OCI-LY7 (cell line): ENCODE measurements around the gene TRPM2. TPM values are rescaled to one million over a fixed set of nuclear protein-coding genes. Genes with fewer than 3 reads are reported as not detected.
"Not testable (repeated sequence)": the region's sequence is repeated elsewhere in the genome, so short reads cannot be mapped to it uniquely, and the experiment has no call there.

ENCODE experiments used
- BruUV-seq: library from RNA; stranded (reverse); fragments of 400-500 nt; replicated peaks from 2 replicates; lab custom pipeline; 2021; lab: Mats Ljungman, UMichigan
- CTCF ChIA-PET: fragments of 300-600 bp; sonication (Branson Sonifier 250); formaldehyde crosslinking; loops from one replicate; lab custom pipeline; 2022; ENCODE audit warnings: antibody characterized with exemption; ENCODE audit not compliant: unreplicated experiment; lab: Charles Lee
- POLR2A ChIA-PET: fragments of 300-600 bp; sonication (Branson Sonifier 250); formaldehyde crosslinking; loops from one replicate; lab custom pipeline; 2022; ENCODE audit warnings: antibody characterized with exemption; lab: Charles Lee
- DNase-seq: peaks from one replicate; pipeline ENCODE4 v3.0.0-alpha.2; 2015; ENCODE audit warnings: low spot score
- H2AFZ ChIP-seq: fragments of 200-600 bp; sonication (generic), shearing (Covaris generic); 2 replicates; pipeline ENCODE4 v1.6.1; 2014; ENCODE audit warnings: mild to moderate bottlenecking, antibody characterized with exemption, low read length, moderate library complexity
- H3K27ac ChIP-seq: fragments of 200-600 bp; sonication (generic); 2 replicates; pipeline ENCODE4 v1.5.1; 2014; ENCODE audit warnings: mixed run types, low read depth, mild to moderate bottlenecking, moderate library complexity, low read length, inconsistent platforms; ENCODE audit not compliant: poor library complexity, severe bottlenecking
- H3K36me3 ChIP-seq: fragments of 200-600 bp; sonication (generic); 2 replicates; pipeline ENCODE4 v1.6.1; 2014; ENCODE audit warnings: mild to moderate bottlenecking, antibody characterized with exemption, low read length, moderate library complexity, mixed read lengths; ENCODE audit not compliant: insufficient read depth
- H3K4me1 ChIP-seq: fragments of 200-600 bp; sonication (generic); 2 replicates; pipeline ENCODE4 v1.5.1; 2014; ENCODE audit warnings: mild to moderate bottlenecking, low read length; ENCODE audit not compliant: insufficient read depth, poor library complexity, severe bottlenecking
- H3K4me2 ChIP-seq: fragments of 200-600 bp; sonication (generic); 2 replicates; pipeline ENCODE4 v1.6.1; 2014; ENCODE audit warnings: mild to moderate bottlenecking, low read length
- H3K4me3 ChIP-seq: fragments of 200-600 bp; sonication (generic); 2 replicates; pipeline ENCODE4 v1.5.1; 2014; ENCODE audit warnings: mild to moderate bottlenecking, low read depth, low read length; ENCODE audit not compliant: poor library complexity, severe bottlenecking
- H3K79me2 ChIP-seq: fragments of 200-600 bp; sonication (generic); 2 replicates; pipeline ENCODE4 v1.6.1; 2016; ENCODE audit warnings: low read depth, mild to moderate bottlenecking, low read length, moderate library complexity, mixed read lengths; ENCODE audit not compliant: insufficient read depth
- H3K9me2 ChIP-seq: fragments of 200-600 bp; sonication (generic); 2 replicates; pipeline ENCODE4 v1.6.1; 2016; ENCODE audit warnings: mild to moderate bottlenecking, low read length, mixed read lengths; ENCODE audit not compliant: insufficient read depth
- H3K9me3 ChIP-seq: fragments of 200-600 bp; sonication (generic); 2 replicates; pipeline ENCODE4 v1.6.1; 2014; ENCODE audit warnings: mild to moderate bottlenecking, mixed run types, low read length, mixed read lengths
- H4K20me1 ChIP-seq: fragments of 200-600 bp; sonication (generic); 2 replicates; pipeline ENCODE4 v1.6.1; 2014; ENCODE audit warnings: mild to moderate bottlenecking, antibody characterized with exemption, low read length, moderate library complexity, mixed read lengths; ENCODE audit not compliant: insufficient read depth
- EZH2phosphoT487 ChIP-seq: fragments of 200-600 bp; sonication (generic); IDR thresholded peaks from 2 replicates; pipeline ENCODE4 v1.6.1; 2018; ENCODE audit warnings: low read depth, borderline replicate concordance, mild to moderate bottlenecking, mixed run types, antibody characterized with exemption, low read length, moderate library complexity, mixed read lengths
- intact Hi-C: fragments of 100-400 bp; cut with micrococcal nuclease; formaldehyde crosslinking; loops from one replicate; pipeline ENCODE4 v1.10.0; 2022; ENCODE audit not compliant: unreplicated experiment
- total RNA-seq, 2 experiments: library from RNA; depleted of rRNA in 1 of 2; stranded (reverse); fragments of >200 nt in 1 of 2; shearing (Covaris generic) in 1 of 2; gene quantifications; 2 replicates each; pipeline ENCODE4 v1.2.3, GENCODE V29; 2014 to 2022
- TF ChIP-seq, protein P1 (sequence below): fragments of 200-600 bp; sonication (generic); conservative IDR thresholded peaks from 2 replicates; pipeline ENCODE4 v1.5.1; 2014; ENCODE audit warnings: mild to moderate bottlenecking, antibody characterized with exemption, low read length, moderate library complexity, mixed read lengths

Gene TRPM2
- total RNA-seq, 2 experiments from 2014 or later = 1.8 to 7.1 TPM

- Histone ChIP-seq H2AFZ (no peak overlapping the region), H3K4me3 (peak overlapping the region; percentile 55), H3K9me3 (no peaks in the 10 kb centered on the region), H3K4me1 (peaks cover 14% of the 10 kb centered on the region), H3K9me2 (no peaks in the 10 kb centered on the region), H3K4me2 (peak overlapping the region; percentile 74), H3K36me3 (no peaks in the 10 kb centered on the region; the same call in 1 of the 2 replicates), H3K79me2 (no peaks in the 10 kb centered on the region), H4K20me1 (no peaks in the 10 kb centered on the region), H3K27ac (no peak overlapping the region)
- TF ChIP-seq, protein P1, sequence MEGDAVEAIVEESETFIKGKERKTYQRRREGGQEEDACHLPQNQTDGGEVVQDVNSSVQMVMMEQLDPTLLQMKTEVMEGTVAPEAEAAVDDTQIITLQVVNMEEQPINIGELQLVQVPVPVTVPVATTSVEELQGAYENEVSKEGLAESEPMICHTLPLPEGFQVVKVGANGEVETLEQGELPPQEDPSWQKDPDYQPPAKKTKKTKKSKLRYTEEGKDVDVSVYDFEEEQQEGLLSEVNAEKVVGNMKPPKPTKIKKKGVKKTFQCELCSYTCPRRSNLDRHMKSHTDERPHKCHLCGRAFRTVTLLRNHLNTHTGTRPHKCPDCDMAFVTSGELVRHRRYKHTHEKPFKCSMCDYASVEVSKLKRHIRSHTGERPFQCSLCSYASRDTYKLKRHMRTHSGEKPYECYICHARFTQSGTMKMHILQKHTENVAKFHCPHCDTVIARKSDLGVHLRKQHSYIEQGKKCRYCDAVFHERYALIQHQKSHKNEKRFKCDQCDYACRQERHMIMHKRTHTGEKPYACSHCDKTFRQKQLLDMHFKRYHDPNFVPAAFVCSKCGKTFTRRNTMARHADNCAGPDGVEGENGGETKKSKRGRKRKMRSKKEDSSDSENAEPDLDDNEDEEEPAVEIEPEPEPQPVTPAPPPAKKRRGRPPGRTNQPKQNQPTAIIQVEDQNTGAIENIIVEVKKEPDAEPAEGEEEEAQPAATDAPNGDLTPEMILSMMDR = 0 out of 2 replicates have a peak, but pooled peaks have one; percentile 24
- no peak for TF ChIP-seq EZH2phosphoT487
- BruUV-seq = no TSS peak
- POLR2A ChIA-PET = interaction anchor here (1.6 kb wide), 1 partner anchor 90 kb away, joined by 5 read pairs; no protein-coding TSS in a partner anchor
- CTCF ChIA-PET = interaction anchor here (0.6 kb wide), 1 partner anchor 15 kb away, joined by 3 read pairs; the partner anchor contains the start of gene TRPM2
- intact Hi-C loops = loop anchor here (5.0 kb wide), 1 partner anchor 1304 kb away; the partner anchor contains the start of gene PCBP3
- DNase-seq = peak; percentile 47
Measured at GRCh38 chr21:44337941-44338895, 15.2 kb upstream of the TRPM2 start.

DNA sequence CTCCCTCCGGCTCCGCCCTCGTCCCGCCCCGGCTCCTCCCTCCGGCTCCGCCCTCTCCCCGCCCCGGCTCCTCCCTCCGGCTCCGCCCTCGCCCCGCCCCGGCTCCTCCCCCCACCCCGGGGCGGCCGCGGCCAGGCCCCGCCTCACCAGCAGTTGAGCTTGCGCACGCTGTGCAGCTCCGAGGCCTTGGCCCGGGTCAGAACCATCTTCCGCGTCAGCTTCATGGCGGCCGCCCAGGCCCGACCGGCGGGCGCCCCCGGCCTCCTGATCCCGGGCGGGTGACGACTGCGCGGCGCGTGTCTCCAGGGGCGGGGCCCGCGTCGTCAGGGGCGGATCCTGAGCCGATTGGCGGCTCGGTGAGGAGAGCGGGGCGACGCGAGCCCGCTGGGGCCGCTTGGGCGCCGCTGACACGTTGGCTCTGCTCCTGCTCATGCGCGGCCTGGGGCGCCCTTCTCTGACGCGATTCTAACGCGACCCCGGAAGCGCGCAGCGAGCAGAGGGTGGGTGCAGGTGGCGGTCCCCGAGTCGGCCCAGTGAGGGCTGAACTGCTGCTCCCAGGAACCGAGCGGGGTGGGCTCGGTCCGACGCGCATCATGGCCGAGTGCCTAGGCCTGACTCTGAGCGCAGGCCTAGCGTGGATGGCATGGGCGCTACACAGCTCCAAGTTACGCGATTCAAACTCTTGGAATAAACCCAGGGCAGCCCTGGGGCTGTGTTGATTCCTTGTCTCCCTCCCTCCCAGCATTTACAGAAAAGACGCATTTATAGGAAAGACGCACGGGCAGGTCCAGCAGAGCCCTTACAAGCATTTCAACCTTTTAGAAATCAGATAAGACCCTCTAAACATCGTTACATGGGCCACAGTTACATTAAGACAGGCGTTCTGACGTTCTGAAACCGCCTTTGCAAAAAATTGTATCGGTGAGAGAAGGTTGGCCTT lies 14.2 kb upstream of the TRPM2 start, which contains the start of gene CFAP410:
Gene CFAP410 (minus strand): TSS at position 420 of the 940 bp plus-strand sequence. CDS start 196 bp downstream, at position 224.
- H2AFZ ChIP-seq = peak within 1 kb of the TSS; percentile 29; the same call in 1 of the 2 replicates
- peak within 1 kb of the TSS; percentile 77 for H3K4me3 ChIP-seq
- TF ChIP-seq EZH2phosphoT487 = no peak
- TF ChIP-seq, protein P1 = no peak
- no peaks in the 10 kb centered on the region for H4K20me1 ChIP-seq
- no peaks in the 10 kb centered on the region; the same call in 1 of the 2 replicates for H3K36me3 ChIP-seq
- intact Hi-C loops = loop anchor here (1.0 to 5.0 kb wide), 2 partner anchors 16 to 1303 kb away; partner anchors contain the start of gene PCBP3
- POLR2A ChIA-PET = interaction anchor here (0.6 to 1.6 kb wide), 4 partner anchors 15 to 566 kb away, joined by 3 to 5 read pairs (median 3); no protein-coding TSS in a partner anchor
- peaks cover 14% of the 10 kb centered on the region for H3K4me1 ChIP-seq
- DNase-seq = peak; percentile 97
- H3K9me2 ChIP-seq = no peaks in the 10 kb centered on the region
- H3K27ac ChIP-seq = peak within 1 kb of the TSS; percentile 90
- CTCF ChIA-PET = no interaction called here
- H3K9me3 ChIP-seq = no peaks in the 10 kb centered on the region
- H3K4me2 ChIP-seq = peak within 1 kb of the TSS; percentile 80
- H3K79me2 ChIP-seq = no peaks in the 10 kb centered on the region
- BruUV-seq = TSS peak; percentile 96

DNA sequence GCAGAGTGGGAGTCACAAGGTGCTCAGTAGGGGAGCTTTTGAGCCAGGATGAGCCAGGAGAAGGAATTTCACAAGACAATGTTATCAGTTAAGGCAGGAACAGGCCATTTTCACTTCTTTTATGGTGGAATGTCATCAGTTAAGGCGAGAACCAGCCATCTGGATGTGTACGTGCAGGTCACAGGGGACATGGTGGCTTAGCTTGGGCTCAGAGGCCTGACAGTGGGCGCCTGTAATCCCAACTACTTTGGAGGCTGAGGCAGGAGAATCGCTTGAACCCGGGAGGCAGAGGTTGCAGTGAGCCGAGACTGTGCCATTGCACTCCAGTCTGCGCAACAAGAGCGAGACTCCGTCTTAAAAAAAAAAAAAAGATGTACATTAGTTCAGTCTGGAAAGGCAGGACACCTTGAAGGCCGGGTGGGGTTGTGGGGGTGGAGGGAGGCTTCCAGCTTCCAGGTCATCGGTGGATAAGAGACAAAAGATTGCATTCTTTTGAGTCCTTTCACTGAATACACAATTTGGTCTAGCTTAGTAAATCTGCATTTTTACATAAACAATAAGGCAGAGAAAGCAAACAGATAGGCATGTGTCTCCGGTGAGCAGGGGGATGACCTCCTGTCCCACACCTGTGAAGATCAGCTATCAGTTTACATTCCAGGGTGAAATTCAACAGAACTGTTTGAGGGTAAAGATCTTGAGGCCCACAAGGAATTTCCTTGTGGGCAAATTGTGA lies 11.5 kb upstream of the TRPM2 start:
- BruUV-seq, H3K9me2 ChIP-seq, CTCF ChIA-PET, H3K4me2 ChIP-seq, H3K36me3 ChIP-seq, H3K4me3 ChIP-seq, H3K9me3 ChIP-seq, H4K20me1 ChIP-seq, H3K79me2 ChIP-seq, H3K27ac ChIP-seq, DNase-seq, H2AFZ ChIP-seq: not testable (repeated sequence)
- intact Hi-C loops = loop anchor here (5.0 kb wide), 1 partner anchor 85 kb away; no protein-coding TSS in a partner anchor
- H3K4me1 ChIP-seq = peaks cover 14% of the 10 kb centered on the region
- POLR2A ChIA-PET = interaction anchor here (0.7 kb wide), 1 partner anchor 14 kb away, joined by 3 read pairs; no protein-coding TSS in a partner anchor

- H3K9me3 ChIP-seq, H3K4me3 ChIP-seq, H2AFZ ChIP-seq, POLR2A ChIA-PET, CTCF ChIA-PET, H3K4me2 ChIP-seq, H3K27ac ChIP-seq, H3K36me3 ChIP-seq, DNase-seq, H3K9me2 ChIP-seq, BruUV-seq, H3K79me2 ChIP-seq, H4K20me1 ChIP-seq: not testable (repeated sequence)
- peaks cover 14% of the 10 kb centered on the region for H3K4me1 ChIP-seq
- intact Hi-C loops = loop anchor here (5.0 kb wide), 1 partner anchor 84 kb away; no protein-coding TSS in a partner anchor
Measured at GRCh38 chr21:44342981-44343380, 10.4 kb upstream of the TRPM2 start.
